Nephron progenitor cell (in vitro differentiated cells): ENCODE data around the gene ACER3.
A peak's percentile ranks its signal among the peaks of the same experiment; 100 is the strongest.

Experiments
- DNase-seq: peaks from one replicate; pipeline ENCODE4 v3.0.0; 2021
- H3K27ac Mint-ChIP-seq: 2 replicates; pipeline ENCODE4 v1.8.0; 2021; ENCODE audit warnings: mild to moderate bottlenecking, moderate library complexity, mixed read lengths
- H3K27me3 Mint-ChIP-seq: 2 replicates; pipeline ENCODE4 v1.8.0; 2021; ENCODE audit warnings: mild to moderate bottlenecking, low read depth, mixed read lengths; ENCODE audit not compliant: poor library complexity
- H3K36me3 Mint-ChIP-seq: 2 replicates; pipeline ENCODE4 v1.8.0; 2021; ENCODE audit warnings: low read depth, mixed read lengths
- H3K4me1 Mint-ChIP-seq: 2 replicates; pipeline ENCODE4 v1.8.0; 2021; ENCODE audit warnings: mixed read lengths
- H3K4me3 Mint-ChIP-seq: 2 replicates; pipeline ENCODE4 v1.8.0; 2021; ENCODE audit warnings: mild to moderate bottlenecking, moderate library complexity, mixed read lengths
- H3K9me3 Mint-ChIP-seq: 2 replicates; pipeline ENCODE4 v1.8.0; 2021; ENCODE audit warnings: mild to moderate bottlenecking, moderate library complexity, mixed read lengths
- TF ChIP-seq, protein P1 (sequence below): fragments of 200-600 bp; sonication (generic); IDR thresholded peaks from 2 replicates; pipeline ENCODE4 v1.5.0; 2021; ENCODE audit warnings: antibody characterized with exemption

The ACER3 gene

GRCh38 chr11:77035039-77035438, 174.3 kb downstream of the ACER3 start:
- no peaks in the 10 kb centered on the region for H3K9me3 Mint-ChIP-seq
- H3K4me1 Mint-ChIP-seq = peaks cover 20% of the 10 kb centered on the region
- H3K27me3 Mint-ChIP-seq = peaks cover 36% of the 10 kb centered on the region
- no peak for DNase-seq
- no peaks in the 10 kb centered on the region for H3K36me3 Mint-ChIP-seq
- no peak overlapping the region for H3K4me3 Mint-ChIP-seq
- TF ChIP-seq, protein P1, sequence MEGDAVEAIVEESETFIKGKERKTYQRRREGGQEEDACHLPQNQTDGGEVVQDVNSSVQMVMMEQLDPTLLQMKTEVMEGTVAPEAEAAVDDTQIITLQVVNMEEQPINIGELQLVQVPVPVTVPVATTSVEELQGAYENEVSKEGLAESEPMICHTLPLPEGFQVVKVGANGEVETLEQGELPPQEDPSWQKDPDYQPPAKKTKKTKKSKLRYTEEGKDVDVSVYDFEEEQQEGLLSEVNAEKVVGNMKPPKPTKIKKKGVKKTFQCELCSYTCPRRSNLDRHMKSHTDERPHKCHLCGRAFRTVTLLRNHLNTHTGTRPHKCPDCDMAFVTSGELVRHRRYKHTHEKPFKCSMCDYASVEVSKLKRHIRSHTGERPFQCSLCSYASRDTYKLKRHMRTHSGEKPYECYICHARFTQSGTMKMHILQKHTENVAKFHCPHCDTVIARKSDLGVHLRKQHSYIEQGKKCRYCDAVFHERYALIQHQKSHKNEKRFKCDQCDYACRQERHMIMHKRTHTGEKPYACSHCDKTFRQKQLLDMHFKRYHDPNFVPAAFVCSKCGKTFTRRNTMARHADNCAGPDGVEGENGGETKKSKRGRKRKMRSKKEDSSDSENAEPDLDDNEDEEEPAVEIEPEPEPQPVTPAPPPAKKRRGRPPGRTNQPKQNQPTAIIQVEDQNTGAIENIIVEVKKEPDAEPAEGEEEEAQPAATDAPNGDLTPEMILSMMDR = no peak
- no peak overlapping the region for H3K27ac Mint-ChIP-seq

DNA sequence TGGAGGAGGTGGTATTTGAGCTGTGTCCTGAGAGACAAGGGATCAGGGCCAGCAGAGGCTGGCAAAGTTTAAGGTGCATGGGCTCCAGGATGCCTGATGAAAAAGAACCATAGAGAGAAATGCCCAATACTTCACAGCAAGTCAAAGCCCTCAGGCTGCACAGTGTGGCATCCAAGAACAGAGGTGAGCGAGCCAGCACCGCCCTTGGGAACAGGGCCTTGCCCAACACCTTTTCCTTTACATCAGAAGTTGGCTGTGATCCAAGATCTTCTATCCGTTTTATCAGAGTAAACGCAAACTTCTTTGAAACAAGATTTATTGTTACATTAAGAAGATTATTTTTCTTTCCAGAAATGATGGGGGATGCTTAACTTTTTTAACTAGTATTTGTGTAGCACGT, 174.9 kb downstream of the ACER3 start:
- no peaks in the 10 kb centered on the region for H3K36me3 Mint-ChIP-seq
- no peak overlapping the region for H3K27ac Mint-ChIP-seq
- no peak overlapping the region for H3K4me3 Mint-ChIP-seq
- peaks cover 36% of the 10 kb centered on the region for H3K27me3 Mint-ChIP-seq
- peaks cover 2% of the 10 kb centered on the region for H3K9me3 Mint-ChIP-seq
- no peak for DNase-seq
- TF ChIP-seq, protein P1 = no peak
- H3K4me1 Mint-ChIP-seq = peaks cover 20% of the 10 kb centered on the region

DNA sequence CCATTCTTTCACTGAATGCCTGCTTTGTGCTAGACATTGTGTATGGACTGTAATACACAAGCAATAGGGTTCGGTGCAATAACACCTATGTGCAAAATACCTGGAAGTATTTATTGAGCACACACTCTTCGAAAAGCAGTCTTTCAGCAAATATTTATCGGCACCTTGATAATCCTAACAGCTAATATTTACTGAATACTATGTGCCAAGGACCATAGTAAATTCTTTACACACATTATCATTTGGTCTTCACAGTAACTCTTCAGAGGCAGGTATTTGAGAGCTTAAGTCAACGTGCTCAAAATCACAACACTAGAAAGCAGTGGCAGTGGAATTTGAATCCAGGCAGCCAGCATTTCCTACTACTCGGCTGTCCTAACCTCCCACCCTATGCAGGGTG, 175.7 kb downstream of the ACER3 start:
- H3K36me3 Mint-ChIP-seq = no peaks in the 10 kb centered on the region
- peaks cover 7% of the 10 kb centered on the region for H3K9me3 Mint-ChIP-seq
- TF ChIP-seq, protein P1 = no peak
- H3K27ac Mint-ChIP-seq = no peak overlapping the region
- H3K27me3 Mint-ChIP-seq = peaks cover 42% of the 10 kb centered on the region
- no peak for DNase-seq
- H3K4me3 Mint-ChIP-seq = no peak overlapping the region
- peaks cover 23% of the 10 kb centered on the region for H3K4me1 Mint-ChIP-seq

DNA sequence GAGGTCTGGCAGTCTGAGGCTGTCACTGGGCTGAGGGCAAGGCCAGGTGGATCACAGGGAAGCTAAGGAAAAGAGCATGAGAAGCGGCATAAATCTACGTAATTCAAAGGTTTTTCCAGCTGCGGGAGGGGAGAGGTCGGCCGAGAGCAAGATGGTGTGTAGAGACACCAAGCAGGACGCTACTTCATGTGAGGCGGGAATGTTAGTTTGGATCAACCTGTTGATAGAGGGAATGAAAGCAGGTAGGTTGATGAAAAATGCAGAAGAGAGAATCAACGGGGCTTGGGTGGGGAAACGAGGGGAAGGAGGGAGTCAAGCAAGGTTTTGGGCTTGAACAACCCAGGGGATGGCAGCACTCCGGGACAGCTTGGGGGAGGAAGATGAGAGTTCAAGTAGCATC, 176.3 kb downstream of the ACER3 start:
- Mint-ChIP-seq H3K9me3 (peaks cover 7% of the 10 kb centered on the region), H3K36me3 (no peaks in the 10 kb centered on the region), H3K27ac (no peak overlapping the region), H3K4me1 (peaks cover 23% of the 10 kb centered on the region), H3K4me3 (no peak overlapping the region), H3K27me3 (peaks cover 48% of the 10 kb centered on the region)
- no peak for DNase-seq
- TF ChIP-seq, protein P1 = no peak

DNA sequence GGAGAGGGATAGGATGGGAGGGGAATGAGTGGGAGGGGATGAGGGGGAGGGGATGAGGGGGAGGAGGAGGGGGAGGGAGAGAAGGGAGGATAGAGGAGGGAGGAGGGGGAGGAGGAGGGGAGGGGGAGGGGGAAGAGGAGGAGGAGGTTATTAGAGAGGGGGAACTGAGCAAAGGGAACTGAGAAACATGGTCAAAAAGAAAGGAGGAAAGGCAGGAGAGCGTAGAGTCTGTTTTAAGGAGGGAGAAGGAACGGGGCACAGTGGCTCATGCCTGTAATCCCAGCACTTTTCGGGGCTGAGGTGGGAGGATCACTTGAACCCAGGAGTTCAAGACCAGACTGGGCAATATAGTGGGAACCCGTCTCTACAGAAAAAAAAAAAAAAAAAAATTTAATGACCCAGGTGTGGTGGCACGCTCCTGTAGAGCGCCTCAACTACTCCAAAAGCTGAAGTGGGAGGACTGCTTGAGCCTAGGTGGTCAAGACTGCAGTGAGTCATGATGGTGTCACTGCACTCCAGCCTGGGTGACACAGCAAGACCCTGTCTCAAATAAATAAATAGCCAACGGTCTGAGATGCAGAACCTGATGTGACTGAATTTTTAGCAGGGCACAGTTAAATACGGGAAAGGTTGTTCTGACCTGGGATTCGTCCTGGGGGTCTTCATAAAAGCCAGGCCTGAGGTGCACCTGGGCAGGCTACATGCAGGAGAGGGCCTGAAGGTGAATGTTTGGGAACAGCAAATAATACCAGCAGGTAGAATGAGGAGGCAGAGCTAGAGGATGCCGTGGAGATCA, 177.5 kb downstream of the ACER3 start:
- TF ChIP-seq, protein P1 = no peak
- Mint-ChIP-seq H3K4me1 (peaks cover 23% of the 10 kb centered on the region), H3K9me3 (peaks cover 7% of the 10 kb centered on the region), H3K36me3 (no peaks in the 10 kb centered on the region), H3K4me3 (no peak overlapping the region), H3K27me3 (peaks cover 52% of the 10 kb centered on the region), H3K27ac (no peak overlapping the region)
- no peak for DNase-seq

GRCh38 chr11:77038825-77039326, 178.2 kb downstream of the ACER3 start:
- no peak for DNase-seq
- Mint-ChIP-seq H3K9me3 (peaks cover 9% of the 10 kb centered on the region), H3K27ac (no peak overlapping the region), H3K27me3 (peaks cover 59% of the 10 kb centered on the region), H3K4me1 (peaks cover 23% of the 10 kb centered on the region), H3K36me3 (no peaks in the 10 kb centered on the region), H3K4me3 (peak overlapping the region; percentile 53)
- TF ChIP-seq, protein P1 = no peak
